Chondrocyte (in vitro differentiated cells): ENCODE measurements around the gene UTP25. TPM values are rescaled to one million over a fixed set of nuclear protein-coding genes. Genes with fewer than 3 reads are reported as not detected.

ENCODE experiments used
- DNase-seq: peaks from one replicate; pipeline ENCODE4 v3.0.0; 2021; ENCODE audit warnings: mixed read lengths, low spot score
- H3K27ac Mint-ChIP-seq: one replicate; pipeline ENCODE4 v1.8.0; 2021; ENCODE audit warnings: mild to moderate bottlenecking, moderate library complexity, mixed read lengths; ENCODE audit not compliant: unreplicated experiment
- H3K27me3 Mint-ChIP-seq: 2 replicates; pipeline ENCODE4 v1.8.0; 2021; ENCODE audit warnings: low read depth, mixed read lengths
- H3K36me3 Mint-ChIP-seq: 2 replicates; pipeline ENCODE4 v1.8.0; 2021; ENCODE audit warnings: low read depth, mixed read lengths
- H3K4me1 Mint-ChIP-seq: 2 replicates; pipeline ENCODE4 v1.8.0; 2021; ENCODE audit warnings: low read depth, mild to moderate bottlenecking, mixed read lengths
- H3K4me3 Mint-ChIP-seq: one replicate; pipeline ENCODE4 v1.8.0; 2021; ENCODE audit warnings: mild to moderate bottlenecking, moderate library complexity, mixed read lengths; ENCODE audit not compliant: unreplicated experiment
- H3K9me3 Mint-ChIP-seq: 2 replicates; pipeline ENCODE4 v1.8.0; 2021; ENCODE audit warnings: low read depth, mixed read lengths
- CTCF ChIP-seq: fragments of 200-600 bp; sonication (generic); IDR thresholded peaks from 2 replicates; pipeline ENCODE4 v1.5.0; 2021; ENCODE audit warnings: antibody characterized with exemption, mild to moderate bottlenecking, moderate library complexity
- total RNA-seq: library from RNA; stranded (reverse); gene quantifications from 3 replicates; pipeline ENCODE4 v1.2.1, GENCODE V29; 2021

Gene UTP25
- total RNA-seq, 1 donor from 2014 or later: 6.4 TPM

GRCh38 chr1:209815931-209816341 is 11.8 kb upstream of the UTP25 start:
- Mint-ChIP-seq H3K9me3 (no peaks in the 10 kb centered on the region), H3K4me3 (no peak overlapping the region), H3K27me3 (peaks cover 17% of the 10 kb centered on the region), H3K27ac (no peak overlapping the region), H3K36me3 (no peaks in the 10 kb centered on the region), H3K4me1 (no peaks in the 10 kb centered on the region)
- DNase-seq: no peak
- no peak for TF ChIP-seq CTCF

GRCh38 chr1:209816923-209817322 is 10.8 kb upstream of the UTP25 start:
- Mint-ChIP-seq H3K27me3 (peaks cover 18% of the 10 kb centered on the region), H3K9me3 (no peaks in the 10 kb centered on the region), H3K27ac (no peak overlapping the region), H3K36me3 (no peaks in the 10 kb centered on the region), H3K4me1 (no peaks in the 10 kb centered on the region), H3K4me3 (no peak overlapping the region)
- DNase-seq: no peak
- TF ChIP-seq CTCF: no peak

GRCh38 chr1:209817691-209818090 is 10.1 kb upstream of the UTP25 start:
- H3K27me3 Mint-ChIP-seq: peaks cover 18% of the 10 kb centered on the region
- H3K4me1 Mint-ChIP-seq: no peaks in the 10 kb centered on the region
- no peak overlapping the region for H3K27ac Mint-ChIP-seq
- no peak overlapping the region for H3K4me3 Mint-ChIP-seq
- no peaks in the 10 kb centered on the region for H3K9me3 Mint-ChIP-seq
- DNase-seq: no peak
- TF ChIP-seq CTCF: no peak
- H3K36me3 Mint-ChIP-seq: no peaks in the 10 kb centered on the region

GRCh38 chr1:209819058-209819457 is 8.7 kb upstream of the UTP25 start:
- H3K4me1 Mint-ChIP-seq: peaks cover 10% of the 10 kb centered on the region
- TF ChIP-seq CTCF: no peak
- no peak overlapping the region for H3K27ac Mint-ChIP-seq
- peaks cover 18% of the 10 kb centered on the region for H3K27me3 Mint-ChIP-seq
- no peak overlapping the region for H3K4me3 Mint-ChIP-seq
- H3K36me3 Mint-ChIP-seq: no peaks in the 10 kb centered on the region
- no peak for DNase-seq
- no peaks in the 10 kb centered on the region for H3K9me3 Mint-ChIP-seq

GRCh38 chr1:209820986-209821385 is 6.8 kb upstream of the UTP25 start:
- Mint-ChIP-seq H3K4me1 (peaks cover 10% of the 10 kb centered on the region), H3K4me3 (no peak overlapping the region), H3K9me3 (no peaks in the 10 kb centered on the region), H3K27me3 (peaks cover 18% of the 10 kb centered on the region), H3K27ac (no peak overlapping the region), H3K36me3 (no peaks in the 10 kb centered on the region)
- TF ChIP-seq CTCF: no peak
- no peak for DNase-seq
